DMS 273 (cell line): ENCODE results near the gene ACCS.

Source experiments
- DNase-seq: peaks from one replicate; lab custom pipeline; 2025; ENCODE audit not compliant: unreplicated experiment; lab: John Stamatoyannopoulos, UW

Gene ACCS

DNA sequence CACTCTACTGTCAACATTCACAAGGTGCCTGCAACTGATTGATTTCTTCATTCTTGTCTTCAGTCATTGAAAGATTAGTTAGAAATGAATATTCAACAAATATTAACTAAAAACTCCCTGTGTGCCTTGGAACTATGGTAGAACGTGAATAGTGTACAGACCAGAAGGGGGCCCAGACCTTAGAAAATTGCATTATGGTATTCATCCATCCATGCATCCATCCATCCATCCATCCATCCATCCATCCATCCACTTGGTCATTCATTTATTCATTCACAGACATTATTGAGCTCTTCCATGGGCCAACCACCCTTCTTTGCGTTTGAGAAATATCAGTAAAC lies 28.4 kb upstream of the ACCS start:
- DNase-seq = no peak

DNA sequence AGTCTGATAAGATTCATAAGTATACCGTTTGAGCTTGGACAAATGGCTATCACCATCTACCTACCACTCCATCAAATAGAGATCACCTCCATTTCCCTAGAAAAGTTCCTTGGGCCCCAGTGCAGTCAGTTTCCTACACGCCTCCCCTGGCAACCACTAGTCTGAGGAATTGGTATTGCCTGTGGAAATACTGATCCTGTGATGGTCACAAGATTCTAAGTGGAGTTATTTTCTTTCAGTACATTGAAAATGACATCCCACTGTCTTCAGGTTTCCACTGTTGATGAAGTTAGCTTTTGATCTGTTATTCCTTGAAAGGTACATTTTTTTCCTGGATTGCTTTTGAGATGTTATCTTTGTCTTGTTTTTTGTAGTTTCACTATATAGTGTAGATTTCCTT lies 22.9 kb upstream of the ACCS start:
- no peak for DNase-seq

DNA sequence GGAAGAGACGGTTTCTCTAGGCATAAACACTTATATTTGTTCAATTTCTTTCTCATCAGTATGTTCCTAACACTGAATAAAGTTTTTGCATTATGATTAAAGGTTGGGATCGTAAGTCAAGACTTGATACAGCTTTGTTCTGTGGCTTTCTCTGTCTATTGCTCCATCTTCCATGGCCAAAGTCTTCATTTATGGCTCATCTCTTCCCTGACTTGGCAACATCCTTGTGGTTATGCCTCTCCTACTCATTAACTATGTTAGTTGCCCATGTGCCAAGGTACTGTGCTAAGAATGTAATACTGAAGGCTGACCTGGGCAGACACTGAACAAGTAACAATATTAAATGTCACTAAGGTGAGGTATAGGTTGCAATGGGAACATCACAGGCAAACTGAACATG lies 19.9 kb upstream of the ACCS start:
- DNase-seq = no peak

DNA sequence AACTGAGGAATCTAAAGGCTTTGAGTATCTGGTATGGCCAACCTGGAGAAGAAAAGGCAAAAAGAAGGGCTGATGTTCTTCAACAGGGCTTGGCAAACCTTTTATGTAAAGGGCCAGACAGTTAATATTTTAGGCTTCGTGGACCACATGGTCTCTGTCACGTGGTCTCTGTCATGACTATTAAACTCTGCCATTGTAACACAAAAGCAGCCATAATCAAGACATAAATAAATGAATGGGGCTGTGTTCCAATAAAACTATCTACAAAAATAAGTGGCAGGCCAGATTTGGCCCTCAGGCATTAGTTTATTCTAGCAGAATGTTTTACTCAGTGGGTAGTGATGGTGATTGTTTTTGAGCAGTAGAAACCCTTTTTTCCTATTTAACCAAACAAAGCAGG lies 18.8 kb upstream of the ACCS start:
- DNase-seq = no peak

DNA sequence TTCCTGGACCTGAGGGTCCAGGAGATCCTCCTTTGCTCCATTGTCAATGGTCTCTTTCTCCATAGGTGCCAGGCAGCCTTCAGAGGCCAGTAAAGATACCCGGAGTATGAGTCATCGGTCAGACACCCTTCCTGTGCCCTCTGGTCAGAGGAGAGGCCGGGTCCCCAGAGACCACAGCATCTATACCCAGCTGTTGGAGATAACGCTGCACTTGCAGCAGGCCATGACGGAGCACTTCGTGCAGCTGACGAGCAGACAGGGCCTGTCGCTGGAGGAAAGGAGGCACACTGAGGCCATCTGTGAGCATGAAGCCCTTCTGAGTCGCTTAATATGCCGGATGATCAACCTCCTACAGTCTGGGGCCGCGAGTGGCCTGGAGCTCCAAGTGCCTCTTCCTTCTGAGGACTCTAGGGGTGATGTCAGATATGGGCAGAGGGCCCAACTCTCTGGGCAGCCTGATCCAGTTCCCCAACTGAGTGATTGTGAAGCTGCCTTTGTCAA lies 18.1 kb upstream of the ACCS start, which contains the start of gene ACCSL:
TSS of gene ACCSL (plus strand) at position 51 of the 501 bp plus-strand sequence. CDS start at position 107, 56 bp downstream.
- DNase-seq = no peak

DNA sequence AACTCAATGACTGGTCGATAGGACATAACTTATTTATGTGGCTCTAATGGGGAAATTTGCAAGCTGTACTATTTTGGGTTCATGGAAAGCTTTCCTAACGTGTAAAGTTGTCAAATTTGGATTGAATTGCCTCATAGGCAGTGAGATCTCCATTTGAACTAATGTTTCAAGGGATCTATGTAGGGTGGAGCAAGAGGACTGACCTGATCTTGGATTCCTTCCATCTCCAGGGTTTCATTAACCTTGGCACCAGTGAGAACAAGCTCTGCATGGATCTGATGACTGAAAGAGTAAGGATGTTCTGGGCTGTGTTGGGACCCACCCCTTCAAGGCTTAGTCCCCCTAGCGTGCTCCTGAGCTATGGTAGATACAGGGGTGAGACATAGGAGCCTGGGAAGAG lies 16.2 kb upstream of the ACCS start:
- no peak for DNase-seq

DNA sequence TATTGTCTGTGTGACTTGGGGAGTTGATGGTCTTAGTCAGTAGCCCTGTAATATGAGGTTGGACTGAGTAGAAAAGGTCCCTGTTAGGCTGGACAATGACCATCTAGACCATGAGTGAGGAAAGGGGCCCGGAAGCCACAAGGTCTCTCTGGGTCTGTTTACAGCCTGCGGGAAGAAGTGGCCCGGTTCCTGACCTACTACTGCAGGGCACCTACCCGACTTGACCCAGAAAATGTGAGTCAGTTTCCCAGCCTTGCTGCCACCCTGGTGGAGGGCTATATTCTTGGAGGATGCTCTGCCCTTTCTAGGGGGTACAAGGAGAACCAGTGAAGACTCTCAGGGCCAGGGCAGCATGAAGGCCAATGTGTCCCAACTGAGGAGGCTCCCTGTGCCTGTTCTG lies 14.9 kb upstream of the ACCS start:
- no peak for DNase-seq

DNA sequence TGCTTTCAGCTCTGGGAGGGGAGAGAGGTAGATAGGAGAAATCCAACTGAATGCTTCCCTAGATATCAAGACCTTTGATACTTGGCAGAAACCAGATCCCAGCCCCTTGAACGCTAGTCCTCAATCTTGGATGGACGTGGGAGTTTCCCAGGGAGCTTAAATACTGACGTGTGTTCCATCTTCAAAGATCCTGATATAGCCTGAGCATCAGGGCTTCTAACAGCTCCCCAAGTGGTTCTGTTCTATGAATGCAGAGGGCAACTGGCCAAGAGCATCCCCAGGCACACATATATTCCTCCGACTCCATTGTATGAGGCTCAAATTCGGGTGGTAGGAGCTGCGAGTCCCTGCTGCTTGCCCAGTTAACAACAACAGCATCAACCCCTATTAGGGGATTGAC lies 8.7 kb upstream of the ACCS start:
- DNase-seq = peak; percentile 4

DNA sequence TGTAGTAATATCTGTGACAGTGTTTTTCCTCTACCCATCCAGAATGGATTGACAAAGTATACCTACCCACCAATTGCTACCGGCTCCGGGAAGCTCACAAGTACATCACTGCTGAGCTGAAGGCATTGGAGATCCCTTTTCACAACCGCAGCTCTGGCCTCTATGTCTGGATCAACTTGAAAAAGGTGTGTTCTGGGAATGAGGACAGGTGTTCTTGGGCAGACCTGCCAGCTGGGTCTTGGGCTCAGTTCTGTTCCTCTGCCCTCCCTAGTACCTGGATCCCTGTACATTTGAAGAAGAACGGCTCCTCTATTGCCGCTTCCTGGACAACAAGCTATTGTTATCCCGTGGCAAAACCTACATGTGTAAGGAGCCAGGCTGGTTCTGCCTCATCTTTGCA lies 7.8 kb upstream of the ACCS start:
- DNase-seq = no peak

DNA sequence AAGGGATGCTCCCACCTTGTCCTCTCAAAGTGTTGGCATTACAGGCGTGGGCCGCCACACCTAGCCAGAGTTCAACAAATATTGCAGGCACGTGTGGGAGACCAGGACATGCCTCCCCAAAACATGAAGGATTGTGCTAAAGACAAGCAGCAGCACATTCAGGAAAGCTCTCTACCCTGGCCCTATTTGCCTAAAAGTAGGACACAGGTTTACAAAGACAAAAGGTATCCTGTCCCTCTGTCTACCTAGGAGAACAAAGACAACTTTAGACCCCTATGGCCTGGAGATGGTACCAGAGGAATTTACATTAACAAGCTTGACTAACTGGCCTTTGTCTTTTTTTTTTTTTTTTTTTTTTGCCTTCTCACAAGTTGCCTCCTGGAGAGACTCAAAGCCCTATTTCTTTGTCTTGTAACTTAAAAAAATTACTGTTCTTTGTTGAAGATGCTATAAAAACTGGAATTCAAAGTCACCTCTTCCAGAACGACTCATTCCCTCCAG lies 859 bp upstream of the ACCS start:
- DNase-seq = no peak

DNA sequence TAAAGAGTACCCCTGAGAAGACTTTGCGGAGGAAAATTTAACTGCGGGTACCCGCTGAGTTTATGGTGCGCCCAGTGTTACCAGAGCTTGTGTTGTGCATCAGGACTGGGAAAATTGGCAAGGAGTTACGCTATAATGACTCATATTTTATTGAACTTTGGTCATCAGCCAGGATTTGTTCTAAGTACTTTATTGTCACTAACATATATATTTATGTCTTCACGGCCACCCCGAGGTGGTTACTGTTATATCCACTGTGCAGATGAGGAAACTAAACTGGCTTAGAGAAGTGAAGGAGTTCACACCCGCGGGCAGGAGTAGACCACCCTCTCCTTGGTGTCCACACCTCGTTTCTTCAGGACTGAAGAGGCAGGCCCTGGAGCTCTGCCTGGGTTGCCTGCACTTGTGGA lies 667 bp downstream of the ACCS start:
- peak; percentile 52 for DNase-seq

DNA sequence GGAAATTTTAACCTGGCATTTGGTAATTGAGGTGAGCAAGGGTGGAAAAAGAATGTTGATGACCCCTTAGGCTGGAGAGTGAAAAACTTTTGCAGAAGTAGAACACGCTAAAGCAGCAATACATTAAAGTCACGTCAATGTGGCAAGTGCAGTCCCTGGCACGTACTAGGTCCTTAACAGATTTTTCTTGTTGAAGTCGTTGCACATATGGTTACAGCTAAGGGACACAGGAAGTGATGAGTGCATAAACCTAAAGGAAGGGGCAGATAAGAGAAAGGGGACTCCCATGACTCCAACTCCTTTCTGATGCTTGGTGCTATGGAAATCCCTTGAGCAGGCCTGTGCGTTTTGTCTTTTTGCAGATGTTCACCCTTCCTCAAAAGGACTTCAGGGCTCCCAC lies 1.2 kb downstream of the ACCS start:
- no peak for DNase-seq

DNA sequence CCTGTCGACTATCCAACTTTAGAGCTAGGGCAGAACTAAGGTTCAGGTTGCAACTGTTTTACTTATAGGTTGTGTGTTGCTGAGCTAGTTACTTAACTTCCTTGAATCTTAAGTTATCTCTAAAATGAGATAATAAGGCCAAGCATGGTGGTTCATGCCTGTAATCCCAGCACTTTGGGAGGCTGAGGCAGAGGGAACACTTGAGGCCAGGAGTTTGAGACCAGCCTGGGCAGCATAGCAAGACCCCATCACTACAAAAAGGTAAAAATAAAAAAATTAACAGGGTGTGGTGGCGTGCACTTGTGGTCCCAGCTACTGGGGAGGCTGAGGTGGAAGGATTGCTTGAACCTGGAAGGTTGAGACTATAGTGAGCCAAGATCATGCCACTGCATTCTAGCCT lies 2.1 kb downstream of the ACCS start:
- no peak for DNase-seq

DNA sequence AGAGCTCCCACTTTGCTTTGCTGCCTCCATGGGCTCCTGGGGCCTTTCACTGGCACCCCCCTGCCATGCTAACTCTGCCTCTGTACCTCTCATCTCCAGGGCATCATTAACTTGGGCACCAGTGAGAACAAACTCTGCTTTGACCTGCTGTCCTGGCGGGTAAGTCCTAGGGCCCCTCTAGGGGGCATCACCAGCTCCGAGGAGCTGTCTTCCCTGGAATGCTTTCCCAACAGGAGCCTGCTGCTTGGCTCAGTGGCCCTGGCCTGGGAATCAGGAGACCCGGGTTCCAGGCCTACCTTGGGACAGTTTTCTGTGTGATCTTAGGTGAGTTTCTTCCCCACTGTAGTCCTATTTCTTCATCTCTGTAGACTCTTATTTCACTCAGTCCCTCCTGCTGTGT lies 5.1 kb downstream of the ACCS start:
- DNase-seq = no peak

DNA sequence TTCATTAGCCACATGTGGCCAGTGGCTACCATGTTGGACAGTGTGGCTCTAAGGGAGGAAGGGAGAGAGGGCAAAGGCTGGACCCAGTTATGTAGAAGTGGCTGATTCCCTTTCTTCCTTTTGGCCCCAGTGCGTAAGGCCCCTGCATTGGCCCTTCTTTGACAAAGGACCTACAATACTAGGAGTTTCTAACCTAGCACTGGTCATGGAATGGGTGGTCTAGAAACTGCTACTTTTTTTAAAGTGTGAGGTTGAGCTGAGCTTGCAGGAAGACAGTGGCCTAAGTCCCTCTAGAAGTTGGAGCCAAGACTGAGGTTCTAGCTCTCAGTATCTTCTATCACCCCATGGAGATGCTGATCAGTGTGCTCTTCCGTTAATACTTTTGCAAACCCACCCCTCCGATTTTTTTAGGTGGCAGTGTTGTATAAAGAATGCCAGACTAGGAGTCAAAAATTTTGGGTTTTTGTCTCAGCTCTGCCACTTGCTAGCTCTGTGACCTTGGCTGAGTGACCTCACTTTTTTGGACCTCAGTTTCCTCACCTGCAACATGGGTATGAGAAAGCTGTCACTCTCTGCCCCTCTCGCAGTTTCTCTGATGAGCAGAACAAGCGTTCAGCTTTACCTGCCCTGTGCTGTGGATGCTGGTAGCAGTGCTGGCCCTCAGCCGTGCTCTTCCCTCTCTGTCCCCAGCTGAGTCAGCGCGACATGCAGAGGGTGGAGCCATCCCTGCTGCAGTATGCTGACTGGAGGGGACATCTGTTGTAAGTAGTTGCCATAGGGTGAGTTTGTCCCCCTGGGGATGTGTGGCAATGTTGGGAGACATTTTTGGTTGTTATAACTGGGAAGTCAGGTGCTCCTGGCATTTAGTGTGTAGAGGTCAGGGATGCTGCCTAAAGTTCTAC lies 6.9 kb downstream of the ACCS start:
- no peak for DNase-seq

DNA sequence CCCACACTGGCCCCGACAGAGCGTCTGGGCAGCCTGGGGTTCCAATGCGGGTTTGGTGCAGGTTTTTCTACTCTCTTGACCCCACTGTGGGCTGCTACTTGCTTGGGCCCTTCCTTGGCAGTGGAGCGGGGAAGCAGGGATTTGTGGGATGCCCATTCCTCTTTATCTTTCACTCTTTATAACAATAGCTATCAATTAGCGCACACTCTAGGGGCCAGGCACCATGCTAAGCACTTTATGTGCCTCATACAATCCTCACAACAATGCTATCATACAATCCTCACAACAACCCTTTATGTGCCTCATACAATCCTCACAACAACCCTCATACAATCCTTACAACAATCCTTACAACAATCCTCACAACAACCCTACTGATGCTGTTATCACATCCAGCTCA lies 12.7 kb downstream of the ACCS start:
- DNase-seq = no peak

DNA sequence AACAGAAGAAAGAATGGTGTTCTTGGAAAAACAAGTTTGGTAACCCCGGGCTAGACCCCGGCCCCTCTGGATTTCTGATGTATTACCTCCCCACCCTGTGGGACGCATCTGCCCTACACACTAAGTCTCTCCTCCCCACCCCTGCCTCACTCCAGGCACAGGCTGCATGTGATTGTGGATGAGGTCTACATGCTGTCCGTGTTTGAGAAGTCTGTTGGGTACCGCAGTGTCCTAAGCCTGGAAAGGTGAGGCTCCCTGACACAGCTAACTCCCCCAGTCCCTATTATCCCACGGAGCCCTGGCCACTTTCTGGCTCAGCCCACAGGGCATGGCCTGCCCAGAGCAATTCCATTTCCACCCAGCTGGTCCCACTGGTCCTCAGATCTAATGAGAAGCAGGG lies 13.3 kb downstream of the ACCS start:
- no peak for DNase-seq

DNA sequence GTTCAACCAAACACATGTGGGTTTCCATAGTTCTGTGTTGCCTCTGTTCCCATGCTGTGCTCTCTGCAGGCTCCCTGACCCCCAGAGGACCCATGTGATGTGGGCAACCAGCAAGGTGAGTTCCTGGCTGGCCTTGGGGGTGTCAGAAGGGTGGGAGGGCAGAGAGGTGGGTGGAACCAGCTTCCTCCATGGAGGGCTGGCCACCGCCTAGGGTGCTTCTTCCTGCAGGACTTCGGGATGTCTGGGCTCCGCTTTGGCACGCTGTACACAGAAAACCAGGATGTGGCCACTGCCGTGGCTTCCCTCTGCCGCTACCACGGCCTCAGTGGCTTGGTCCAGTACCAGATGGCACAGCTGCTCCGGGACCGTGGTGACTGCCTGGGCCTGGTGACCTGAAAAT lies 14.9 kb downstream of the ACCS start:
- no peak for DNase-seq

DNA sequence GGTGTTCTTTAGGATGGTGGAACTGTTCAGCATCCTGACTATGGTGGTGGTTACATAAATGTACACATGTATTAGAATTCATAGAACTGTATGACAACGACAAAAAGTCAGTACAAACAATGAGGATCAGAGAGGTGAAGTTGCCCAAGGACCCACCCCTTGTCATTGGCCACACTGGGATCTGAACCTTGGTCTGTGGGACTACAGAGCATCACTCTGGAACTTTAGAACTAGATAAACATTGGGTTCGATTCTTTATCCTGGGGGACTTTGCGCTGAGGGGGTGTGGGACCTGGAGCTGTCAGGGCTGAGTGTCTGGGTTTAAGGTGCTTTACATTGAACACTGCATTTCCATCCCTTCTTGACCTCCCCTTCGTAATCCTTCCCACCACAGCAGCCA lies 16.6 kb downstream of the ACCS start:
- DNase-seq = no peak

DNA sequence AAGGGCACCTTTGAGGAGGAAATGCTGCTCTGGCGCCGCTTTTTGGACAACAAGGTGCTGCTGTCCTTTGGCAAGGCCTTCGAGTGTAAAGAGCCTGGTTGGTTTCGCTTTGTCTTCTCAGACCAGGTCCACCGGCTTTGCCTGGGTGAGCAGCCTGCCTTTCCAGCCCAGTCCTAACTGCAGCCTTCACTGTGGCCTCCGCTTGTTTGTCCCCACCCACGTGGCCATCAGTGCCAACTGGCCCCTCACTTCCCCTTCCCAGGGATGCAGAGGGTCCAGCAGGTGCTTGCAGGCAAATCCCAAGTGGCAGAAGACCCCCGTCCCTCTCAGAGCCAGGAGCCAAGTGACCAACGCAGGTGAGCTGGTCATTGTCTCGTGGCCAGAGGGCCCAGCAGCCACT lies 17.4 kb downstream of the ACCS start:
- DNase-seq = no peak

DNA sequence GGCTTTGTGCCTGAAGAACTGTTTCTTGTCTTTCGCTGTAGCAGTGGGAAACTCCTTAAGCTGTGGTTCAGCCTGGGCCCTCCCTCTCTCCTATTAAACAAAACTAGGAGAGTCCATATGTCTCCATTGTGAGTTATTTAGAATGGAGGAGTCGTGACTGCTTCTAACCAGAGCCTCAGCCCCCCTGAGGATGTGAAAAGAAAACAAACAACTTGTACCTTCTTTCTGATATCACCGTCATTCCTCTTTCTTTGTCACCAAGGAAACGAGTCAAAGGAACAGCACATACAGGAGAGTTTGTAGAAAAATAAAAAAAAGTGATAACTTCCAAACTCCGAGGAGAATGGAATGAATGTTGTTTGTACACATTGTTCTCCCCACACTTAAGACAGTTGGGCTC lies 17.8 kb downstream of the ACCS start:
- no peak for DNase-seq

DNA sequence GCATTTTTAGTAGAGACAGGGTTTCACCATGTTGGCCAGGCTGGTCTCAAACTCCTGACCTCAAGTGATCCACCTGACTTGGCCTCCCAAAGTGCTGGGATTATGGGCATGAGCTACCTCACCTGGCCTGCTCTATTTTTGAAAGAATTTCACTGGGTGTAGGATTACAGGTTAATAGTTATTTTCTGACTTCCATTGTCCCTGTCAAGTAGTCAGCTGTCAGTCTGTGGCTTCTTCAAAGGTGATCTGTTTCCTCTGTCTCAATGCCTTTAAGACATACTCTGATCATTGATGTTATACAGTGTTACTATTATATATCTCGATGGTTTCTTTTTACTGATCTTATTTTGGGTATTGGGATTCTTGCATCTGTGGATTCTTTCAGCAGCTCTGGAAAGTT lies 19.3 kb downstream of the ACCS start:
- no peak for DNase-seq

DNA sequence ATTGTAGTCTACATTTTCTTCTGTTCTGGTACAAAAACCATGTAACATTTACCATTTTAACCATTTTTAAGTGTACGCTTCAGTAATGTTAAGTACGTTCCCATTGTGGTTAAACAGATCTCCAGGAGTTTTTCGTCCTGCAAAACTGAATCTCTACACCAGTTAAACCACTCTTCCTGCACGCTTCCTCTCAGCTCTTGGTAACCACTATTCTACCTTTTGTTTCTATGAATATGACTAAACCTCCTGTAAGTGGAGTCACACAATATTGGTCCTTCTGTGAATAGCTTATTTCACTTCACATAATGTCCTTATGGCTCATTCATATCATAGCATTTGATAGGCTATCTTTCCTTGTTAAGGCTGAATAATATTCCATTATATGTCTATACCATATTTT lies 22.3 kb downstream of the ACCS start:
- DNase-seq = no peak
